IPS-15b (cell line): ENCODE data around the gene ULK4.

Source experiments
- H3K27me3 ChIP-seq: one replicate; pipeline ENCODE4 v1.6.1; 2013; ENCODE audit warnings: low read length; ENCODE audit not compliant: control insufficient read depth, insufficient read depth
- H3K36me3 ChIP-seq: one replicate; pipeline ENCODE4 v1.6.1; 2013; ENCODE audit warnings: low read length; ENCODE audit not compliant: control insufficient read depth, insufficient read depth
- H3K4me1 ChIP-seq: one replicate; pipeline ENCODE4 v1.6.1; 2013; ENCODE audit warnings: mild to moderate bottlenecking, low read length; ENCODE audit not compliant: control insufficient read depth, insufficient read depth
- H3K4me3 ChIP-seq: one replicate; pipeline ENCODE4 v1.5.1; 2013; ENCODE audit warnings: low read depth, low read length
- H3K9ac ChIP-seq: one replicate; pipeline ENCODE4 v1.6.1; 2013; ENCODE audit warnings: low read depth, mild to moderate bottlenecking, low read length
- H3K9me3 ChIP-seq: one replicate; pipeline ENCODE4 v1.6.1; 2013; ENCODE audit warnings: mild to moderate bottlenecking, low read length; ENCODE audit not compliant: control insufficient read depth, insufficient read depth

Gene ULK4

GRCh38 chr3:41324156-41324475, 637.8 kb downstream of the ULK4 start:
- no peaks in the 10 kb centered on the region for H3K36me3 ChIP-seq
- H3K4me1 ChIP-seq: peaks cover 14% of the 10 kb centered on the region
- H3K9ac ChIP-seq: no peak overlapping the region
- H3K4me3 ChIP-seq: no peak overlapping the region
- H3K27me3 ChIP-seq: no peaks in the 10 kb centered on the region
- no peaks in the 10 kb centered on the region for H3K9me3 ChIP-seq

GRCh38 chr3:41323467-41324155, 638.3 kb downstream of the ULK4 start:
- Histone ChIP-seq H3K9ac (no peak overlapping the region), H3K27me3 (no peaks in the 10 kb centered on the region), H3K4me1 (peaks cover 16% of the 10 kb centered on the region), H3K4me3 (no peak overlapping the region), H3K9me3 (no peaks in the 10 kb centered on the region), H3K36me3 (no peaks in the 10 kb centered on the region)

DNA sequence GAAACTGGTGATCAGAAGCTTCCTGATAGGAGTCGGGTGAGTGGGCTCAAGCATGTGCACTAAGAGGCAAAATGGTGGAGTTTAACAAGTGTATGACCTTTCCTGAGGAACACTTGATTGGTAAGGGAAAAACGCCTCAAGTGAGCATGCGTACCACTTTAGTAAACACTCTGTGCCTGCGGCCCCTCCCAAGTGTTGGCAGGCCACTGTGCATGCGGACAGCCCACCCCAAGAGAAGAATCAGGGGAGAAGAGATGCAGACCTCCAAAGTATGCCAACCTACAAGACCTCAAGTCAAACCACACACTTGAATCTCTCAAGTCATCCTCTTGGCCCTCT, 640.3 kb downstream of the ULK4 start:
- peaks cover 17% of the 10 kb centered on the region for H3K4me1 ChIP-seq
- H3K36me3 ChIP-seq: no peaks in the 10 kb centered on the region
- no peaks in the 10 kb centered on the region for H3K9me3 ChIP-seq
- no peak overlapping the region for H3K9ac ChIP-seq
- H3K27me3 ChIP-seq: no peaks in the 10 kb centered on the region
- no peak overlapping the region for H3K4me3 ChIP-seq

- no peaks in the 10 kb centered on the region for H3K36me3 ChIP-seq
- H3K9ac ChIP-seq: no peak overlapping the region
- H3K9me3 ChIP-seq: no peaks in the 10 kb centered on the region
- no peak overlapping the region for H3K4me3 ChIP-seq
- H3K27me3 ChIP-seq: no peaks in the 10 kb centered on the region
- H3K4me1 ChIP-seq: peaks cover 17% of the 10 kb centered on the region
Observed at GRCh38 chr3:41320953-41321641, 640.8 kb downstream of the ULK4 start.

GRCh38 chr3:41318520-41318919, 643.4 kb downstream of the ULK4 start:
- Histone ChIP-seq H3K4me3 (no peak overlapping the region), H3K27me3 (no peaks in the 10 kb centered on the region), H3K9me3 (no peaks in the 10 kb centered on the region), H3K9ac (no peak overlapping the region), H3K36me3 (no peaks in the 10 kb centered on the region), H3K4me1 (peaks cover 9% of the 10 kb centered on the region)

DNA sequence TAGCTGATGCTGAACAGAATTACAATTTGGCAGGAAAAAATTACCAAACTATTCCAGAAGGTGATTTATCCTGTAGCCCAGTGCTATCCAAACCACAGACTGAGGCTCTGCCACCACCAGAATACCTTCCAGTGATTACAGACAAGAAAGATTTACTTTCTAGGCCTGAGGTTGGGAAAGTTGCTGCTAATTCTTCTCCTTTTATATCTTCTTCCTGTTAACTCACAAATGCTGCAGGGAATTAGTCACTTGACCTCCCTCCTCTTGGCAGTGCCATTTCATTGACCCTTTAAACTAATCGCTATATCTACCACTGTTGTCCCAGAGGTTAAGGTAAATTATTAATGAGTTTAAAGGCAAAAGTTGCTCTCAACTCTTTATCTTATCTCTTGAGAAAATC, 644.2 kb downstream of the ULK4 start:
- no peaks in the 10 kb centered on the region for H3K36me3 ChIP-seq
- H3K4me1 ChIP-seq: peaks cover 9% of the 10 kb centered on the region
- no peaks in the 10 kb centered on the region for H3K27me3 ChIP-seq
- H3K4me3 ChIP-seq: no peak overlapping the region
- no peaks in the 10 kb centered on the region for H3K9me3 ChIP-seq
- H3K9ac ChIP-seq: no peak overlapping the region

DNA sequence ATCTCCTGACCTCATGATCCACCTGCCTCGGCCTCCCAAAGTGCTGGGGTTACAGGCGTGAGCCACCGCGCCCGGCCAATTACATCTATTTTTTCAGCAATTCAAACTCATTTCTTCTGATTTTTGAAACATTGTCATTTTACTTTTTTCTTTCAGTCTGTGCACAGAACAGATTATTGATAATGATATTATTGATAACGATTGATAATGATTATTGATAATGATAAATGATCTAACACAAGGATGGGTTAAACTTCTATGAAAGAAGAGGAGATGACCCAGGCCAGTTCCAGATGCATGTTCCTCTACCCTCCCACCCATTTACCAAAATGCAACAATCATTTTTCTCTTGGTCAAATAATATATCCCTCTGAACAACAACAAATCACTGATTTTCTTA, 644.6 kb downstream of the ULK4 start:
- no peak overlapping the region for H3K4me3 ChIP-seq
- H3K9me3 ChIP-seq: no peaks in the 10 kb centered on the region
- no peak overlapping the region for H3K9ac ChIP-seq
- no peaks in the 10 kb centered on the region for H3K36me3 ChIP-seq
- peaks cover 9% of the 10 kb centered on the region for H3K4me1 ChIP-seq
- H3K27me3 ChIP-seq: no peaks in the 10 kb centered on the region

DNA sequence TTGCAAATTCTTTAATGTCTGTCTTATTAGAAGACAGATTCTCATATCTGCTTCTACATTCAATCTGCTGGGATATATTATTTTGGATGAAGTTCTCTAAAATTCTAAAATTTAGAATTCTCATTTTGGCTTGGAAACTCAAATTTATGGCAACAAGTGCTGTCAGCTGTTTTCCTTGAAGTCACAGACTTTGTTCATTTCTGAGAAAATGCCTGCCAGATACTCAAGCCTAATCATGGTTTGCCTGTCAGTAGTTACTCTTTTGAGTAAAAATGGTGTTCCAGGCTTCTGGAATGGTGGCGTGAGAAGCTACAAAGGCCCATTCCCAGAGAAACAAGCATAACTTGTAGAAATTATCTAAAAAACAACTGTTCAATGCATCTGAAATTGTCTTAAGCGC, 646.8 kb downstream of the ULK4 start:
- Histone ChIP-seq H3K9ac (no peak overlapping the region), H3K9me3 (no peaks in the 10 kb centered on the region), H3K4me3 (no peak overlapping the region), H3K27me3 (no peaks in the 10 kb centered on the region), H3K4me1 (peaks cover 4% of the 10 kb centered on the region), H3K36me3 (no peaks in the 10 kb centered on the region)

DNA sequence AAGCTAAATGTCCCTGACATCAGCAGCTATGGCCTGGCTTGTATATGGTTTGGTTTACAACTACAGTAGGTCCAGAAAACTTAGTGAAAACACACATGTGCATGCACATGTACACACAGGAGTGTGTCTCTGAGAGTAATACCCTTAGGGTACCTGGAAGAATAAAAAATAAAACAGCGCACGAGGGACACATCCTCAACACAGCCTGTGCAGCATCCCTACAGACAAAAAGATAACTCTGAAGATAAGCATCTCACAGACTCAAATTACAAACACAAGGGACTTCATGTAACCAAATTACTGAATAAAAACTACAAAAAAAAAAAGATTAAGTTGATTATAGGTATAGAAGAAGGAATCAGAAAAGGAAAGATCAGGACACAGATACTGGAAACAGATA, 653.8 kb downstream of the ULK4 start:
- Histone ChIP-seq H3K27me3 (no peaks in the 10 kb centered on the region), H3K9ac (no peak overlapping the region), H3K4me1 (no peaks in the 10 kb centered on the region), H3K9me3 (no peaks in the 10 kb centered on the region), H3K36me3 (no peaks in the 10 kb centered on the region), H3K4me3 (no peak overlapping the region)

- Histone ChIP-seq H3K27me3 (no peaks in the 10 kb centered on the region), H3K9ac (no peak overlapping the region), H3K4me3 (no peak overlapping the region), H3K4me1 (no peaks in the 10 kb centered on the region), H3K9me3 (no peaks in the 10 kb centered on the region), H3K36me3 (no peaks in the 10 kb centered on the region)
Observed at GRCh38 chr3:41307065-41307464, 654.8 kb downstream of the ULK4 start.

GRCh38 chr3:41304593-41304992, 657.3 kb downstream of the ULK4 start:
- Histone ChIP-seq H3K4me3 (no peak overlapping the region), H3K4me1 (no peaks in the 10 kb centered on the region), H3K36me3 (no peaks in the 10 kb centered on the region), H3K27me3 (no peaks in the 10 kb centered on the region), H3K9me3 (no peaks in the 10 kb centered on the region), H3K9ac (no peak overlapping the region)

DNA sequence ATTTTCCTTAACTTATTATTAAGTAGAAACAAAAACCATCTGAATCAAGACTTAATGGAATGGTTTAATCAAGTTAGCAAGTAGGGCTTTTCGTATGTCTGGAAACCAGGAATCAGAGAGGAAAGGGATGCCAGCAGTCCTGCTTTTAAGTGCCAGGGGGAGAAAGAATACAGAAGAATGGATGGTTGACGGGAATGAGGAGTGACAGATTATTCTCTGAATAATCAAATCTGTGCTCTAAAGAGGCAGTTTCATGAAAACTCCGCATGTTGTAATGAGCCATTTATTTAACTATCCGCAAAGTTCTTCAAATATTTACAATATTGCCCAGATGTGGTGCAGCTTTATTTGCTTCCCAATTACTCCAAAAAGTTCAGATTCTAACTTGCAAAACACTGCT, 659.6 kb downstream of the ULK4 start:
- H3K9ac ChIP-seq: no peak overlapping the region
- no peaks in the 10 kb centered on the region for H3K27me3 ChIP-seq
- no peak overlapping the region for H3K4me3 ChIP-seq
- no peaks in the 10 kb centered on the region for H3K36me3 ChIP-seq
- H3K9me3 ChIP-seq: no peaks in the 10 kb centered on the region
- H3K4me1 ChIP-seq: no peaks in the 10 kb centered on the region
